ENCODE measurements around the gene CLCF1. TPM values are rescaled to one million over a fixed set of nuclear protein-coding genes. Genes with fewer than 3 reads are reported as not detected.
A peak's percentile ranks its signal among the peaks of the same experiment; 100 is the strongest.

The CLCF1 gene
- total RNA-seq, 4 donors from 2014 or later = 1.8 to 46.4 (median 5.8) TPM

- Histone ChIP-seq H3K9me3 (no peaks in the 10 kb centered on the region), H3K4me1 (peaks cover 0 to 15% (median 5%) of the 10 kb centered on the region in 4 donors), H3K4me3 (peak overlapping the region in 2 of 4 donors; percentile 9 to 18), H3K27me3 (peaks cover 32% of the 10 kb centered on the region), H3K36me3 (no peaks in the 10 kb centered on the region), H3K27ac (peak overlapping the region; percentile 61 to 77 (median 68))
- WGBS, 2 donors (ENCODE audit: low coverage in 1 of 2) = 28% methylated on average over 12 of the region's 13 CpGs; no CpG with 5 or more reads in 1 of the 2 donors
- DNase-seq = peak; percentile 80
- in situ Hi-C loops (cut with MboI; ENCODE audit: low pct_ligation_motif_present in 1 of 4, low pct_unique_long_range_greater_than_20kb in 1 of 4, low sequenced_read_pairs in 3 of 4) (no loop called here), intact Hi-C loops (cut with DNase I; ENCODE audit: low total_unique reads) (no loop called here)
- TF ChIP-seq CTCF (IDR thresholded peaks at IDR 0.05) = no peak
Observed at GRCh38 chr11:67409781-67410368, 36.5 kb upstream of the CLCF1 start.

DNA sequence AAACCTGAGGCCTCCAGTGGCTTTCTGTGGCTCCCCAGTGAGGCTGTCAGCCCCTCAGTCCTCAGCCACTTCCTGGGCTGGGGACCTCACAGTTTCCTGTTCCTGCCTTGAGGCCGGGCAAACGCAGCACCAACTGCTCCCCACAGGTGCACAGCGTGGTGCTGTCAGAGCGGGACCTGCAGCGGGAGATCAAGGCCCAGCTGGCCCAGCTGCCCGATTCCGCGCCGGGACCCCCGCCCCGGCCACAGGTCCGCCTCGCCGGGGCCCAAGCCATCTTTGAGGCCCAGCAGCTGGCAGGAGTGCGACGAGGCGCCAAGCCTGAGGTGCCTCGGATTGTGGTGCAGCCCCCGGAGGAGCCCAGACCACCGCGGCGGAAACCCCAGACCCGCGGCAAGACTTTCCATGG is 35.9 kb upstream of the CLCF1 start:
- 71% methylated on average over 24 of the region's 24 CpGs; no CpG with 5 or more reads in 1 of the 2 donors for WGBS, 2 donors (ENCODE audit: low coverage in 1 of 2)
- Histone ChIP-seq H3K27ac (peak overlapping the region; percentile 61 to 77 (median 68)), H3K4me1 (peaks cover 0 to 12% (median 3%) of the 10 kb centered on the region in 4 donors), H3K27me3 (peaks cover 26% of the 10 kb centered on the region), H3K4me3 (peak overlapping the region in 2 of 4 donors; percentile 9 to 18), H3K9me3 (no peaks in the 10 kb centered on the region), H3K36me3 (no peaks in the 10 kb centered on the region)
- DNase-seq = peak; percentile 77
- intact Hi-C loops (cut with DNase I; ENCODE audit: low total_unique reads) = no loop called here
- in situ Hi-C loops (cut with MboI; ENCODE audit: low pct_ligation_motif_present in 1 of 4, low pct_unique_long_range_greater_than_20kb in 1 of 4, low sequenced_read_pairs in 3 of 4) = no loop called here
- TF ChIP-seq POLR2AphosphoS5 (IDR thresholded peaks at IDR 0.05) (peak in 1 of 3 donors; percentile 36), EP300 (IDR thresholded peaks at IDR 0.05; ENCODE audit: low read depth) (no peak)

DNA sequence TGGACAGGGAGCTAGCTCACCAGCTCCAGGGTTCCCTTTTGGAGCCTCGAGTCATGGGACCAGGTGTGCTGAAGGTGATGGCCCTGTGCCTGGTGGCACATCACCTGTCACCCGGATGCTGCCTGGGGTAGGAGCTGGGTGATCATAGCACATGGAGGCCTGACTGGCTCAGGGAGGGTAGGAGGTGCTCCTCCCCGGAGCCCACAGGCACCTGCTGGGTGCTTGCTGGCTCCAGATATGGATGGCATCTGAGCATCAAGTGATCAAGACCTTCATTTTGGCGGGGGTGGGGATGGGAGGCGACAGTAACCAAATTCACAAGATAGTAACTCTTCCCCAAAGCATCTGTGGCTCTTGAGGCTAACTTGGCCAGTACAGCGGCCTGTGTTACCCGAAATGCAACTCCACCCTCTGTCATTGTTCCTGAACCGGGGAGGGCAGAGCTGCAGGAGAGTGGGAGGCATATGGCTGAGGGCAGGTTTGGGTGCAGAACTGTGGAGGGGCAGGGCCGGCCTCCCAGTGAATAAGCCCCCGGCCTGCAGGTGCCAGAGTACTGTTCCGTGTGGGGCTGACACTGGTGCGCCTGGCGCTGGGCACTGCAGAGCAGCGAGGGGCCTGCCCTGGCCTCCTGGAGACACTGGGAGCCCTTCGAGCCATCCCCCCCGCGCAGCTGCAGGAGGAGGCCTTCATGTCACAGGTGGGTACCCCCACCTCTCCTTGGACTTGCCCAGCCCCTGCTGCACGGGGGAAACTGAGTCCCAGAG is 35.2 kb upstream of the CLCF1 start:
- peak overlapping the region; percentile 61 to 77 (median 68) for H3K27ac ChIP-seq
- H3K4me3 ChIP-seq = no peak overlapping the region
- peaks cover 0 to 12% (median 3%) of the 10 kb centered on the region in 4 donors for H3K4me1 ChIP-seq
- intact Hi-C loops (cut with DNase I; ENCODE audit: low total_unique reads) (no loop called here), in situ Hi-C loops (cut with MboI; ENCODE audit: low pct_ligation_motif_present in 1 of 4, low pct_unique_long_range_greater_than_20kb in 1 of 4, low sequenced_read_pairs in 3 of 4) (no loop called here)
- no peaks in the 10 kb centered on the region for H3K36me3 ChIP-seq
- peaks cover 26% of the 10 kb centered on the region for H3K27me3 ChIP-seq
- H3K9me3 ChIP-seq = no peaks in the 10 kb centered on the region
- DNase-seq = no peak
- 71% methylated on average over 13 of the region's 18 CpGs; no CpG with 5 or more reads in 1 of the 2 donors for WGBS, 2 donors (ENCODE audit: low coverage in 1 of 2)
- TF ChIP-seq POLR2AphosphoS5 (IDR thresholded peaks at IDR 0.05) (no peak), EP300 (IDR thresholded peaks at IDR 0.05; ENCODE audit: low read depth) (no peak), CTCF (IDR thresholded peaks at IDR 0.05) (no peak), POLR2A (IDR thresholded peaks at IDR 0.05) (no peak)

DNA sequence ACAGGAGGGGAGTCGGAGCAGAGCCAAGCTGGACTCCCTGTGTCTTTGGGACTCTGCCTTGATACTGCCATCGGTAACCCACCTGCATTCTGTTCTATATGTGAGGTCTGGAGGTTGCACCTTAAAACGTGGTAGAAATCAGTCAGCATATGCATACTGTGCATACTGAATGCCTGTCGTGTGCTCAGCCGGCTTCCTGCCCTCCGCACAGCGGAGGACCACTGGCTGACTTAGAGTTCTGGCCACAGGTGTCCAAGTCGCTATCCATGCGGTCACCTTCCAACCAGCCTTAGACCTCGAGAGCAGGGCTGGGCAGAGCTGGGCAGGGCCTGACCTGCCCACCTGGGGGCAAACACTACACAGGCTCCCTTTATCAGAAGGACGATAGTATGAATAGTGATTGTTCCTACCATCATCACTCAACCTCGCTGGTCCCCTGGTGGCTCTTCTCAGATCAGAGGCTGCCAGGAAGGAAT is 34.3 kb upstream of the CLCF1 start:
- Histone ChIP-seq H3K4me3 (no peak overlapping the region), H3K36me3 (no peaks in the 10 kb centered on the region), H3K27ac (peak overlapping the region; percentile 61 to 77 (median 68)), H3K9me3 (no peaks in the 10 kb centered on the region), H3K27me3 (peaks cover 21% of the 10 kb centered on the region), H3K4me1 (peaks cover 0 to 13% (median 4%) of the 10 kb centered on the region in 4 donors)
- 65% methylated on average over 12 of the region's 12 CpGs; no CpG with 5 or more reads in 1 of the 2 donors for WGBS, 2 donors (ENCODE audit: low coverage in 1 of 2)
- TF ChIP-seq POLR2AphosphoS5 (IDR thresholded peaks at IDR 0.05) (no peak), EP300 (IDR thresholded peaks at IDR 0.05; ENCODE audit: low read depth) (no peak)
- DNase-seq = no peak
- intact Hi-C loops (cut with DNase I; ENCODE audit: low total_unique reads) (no loop called here), in situ Hi-C loops (cut with MboI; ENCODE audit: low pct_ligation_motif_present in 1 of 4, low pct_unique_long_range_greater_than_20kb in 1 of 4, low sequenced_read_pairs in 3 of 4) (no loop called here)

Measured in transverse colon (tissue), 4 donors.